MM.1S (cell line): ENCODE measurements around the gene KIDINS220.

Experiments used
- DNase-seq: peaks from one replicate; pipeline ENCODE4 v3.0.0-alpha.2; 2015
- H2AFZ ChIP-seq: fragments of 300-600 bp; sonication (generic); 2 replicates; pipeline ENCODE4 v1.6.0; 2016; ENCODE audit warnings: antibody characterized with exemption, low read length
- H3F3A ChIP-seq: fragments of 300-600 bp; sonication (generic); 2 replicates; pipeline ENCODE4 v1.6.1; 2016; ENCODE audit warnings: mild to moderate bottlenecking, antibody characterized with exemption, low read length, moderate library complexity, mixed read lengths; ENCODE audit not compliant: insufficient read depth
- H3K27ac ChIP-seq: fragments of 300-600 bp; sonication (generic); 2 replicates; pipeline ENCODE4 v1.5.1; 2016; ENCODE audit warnings: mild to moderate bottlenecking, low read length
- H3K27me3 ChIP-seq: fragments of 300-600 bp; sonication (generic); replicated peaks from 2 replicates; pipeline ENCODE4 v1.6.0; 2016; ENCODE audit warnings: low read length; ENCODE audit not compliant: insufficient read depth
- H3K36me3 ChIP-seq: fragments of 300-600 bp; sonication (generic); replicated peaks from 2 replicates; pipeline ENCODE4 v1.6.1; 2016; ENCODE audit warnings: mild to moderate bottlenecking, low read length, mixed read lengths; ENCODE audit not compliant: insufficient read depth
- H3K4me1 ChIP-seq: fragments of 300-600 bp; sonication (generic); 2 replicates; pipeline ENCODE4 v1.6.1; 2016; ENCODE audit warnings: low read length, mixed read lengths
- H3K4me2 ChIP-seq: fragments of 300-600 bp; sonication (generic); 2 replicates; pipeline ENCODE4 v1.6.0; 2016; ENCODE audit warnings: low read depth, low read length
- H3K4me3 ChIP-seq: fragments of 300-600 bp; sonication (generic); 2 replicates; pipeline ENCODE4 v1.5.1; 2016; ENCODE audit warnings: low read length, mixed read lengths
- H3K79me2 ChIP-seq: fragments of 300-600 bp; sonication (generic); 2 replicates; pipeline ENCODE4 v1.6.1; 2016; ENCODE audit warnings: mixed run types, low read length, mixed read lengths
- H3K9ac ChIP-seq: fragments of 300-600 bp; sonication (generic); 2 replicates; pipeline ENCODE4 v1.6.1; 2016; ENCODE audit warnings: low read length, mixed read lengths
- H3K9me2 ChIP-seq: fragments of 300-600 bp; sonication (generic); replicated peaks from 2 replicates; pipeline ENCODE4 v1.6.1; 2016; ENCODE audit warnings: mild to moderate bottlenecking, low read length, mixed read lengths; ENCODE audit not compliant: insufficient read depth
- H3K9me3 ChIP-seq: fragments of 300-600 bp; sonication (generic); replicated peaks from 2 replicates; pipeline ENCODE4 v1.6.1; 2016; ENCODE audit warnings: mild to moderate bottlenecking, low read length, mixed read lengths; ENCODE audit not compliant: insufficient read depth
- H4K20me1 ChIP-seq: fragments of 300-600 bp; sonication (generic); 2 replicates; pipeline ENCODE4 v1.6.1; 2016; ENCODE audit warnings: mild to moderate bottlenecking, low read length, moderate library complexity, mixed read lengths; ENCODE audit not compliant: insufficient read depth
- CTCF ChIP-seq: fragments of 300-600 bp; sonication (generic); IDR thresholded peaks from 2 replicates; pipeline ENCODE4 v1.5.1; 2016; ENCODE audit warnings: antibody characterized with exemption, low read length, mixed read lengths
- EZH2 ChIP-seq: fragments of 300-600 bp; sonication (generic); optimal IDR thresholded peaks from 2 replicates; pipeline ENCODE3; 2017; ENCODE audit warnings: low read depth, mild to moderate bottlenecking, antibody characterized with exemption, low read length, mixed read lengths
- EZH2phosphoT487 ChIP-seq: fragments of 300-600 bp; sonication (generic); IDR thresholded peaks from 2 replicates; pipeline ENCODE4 v1.6.1; 2018; ENCODE audit warnings: antibody characterized with exemption, low read length

KIDINS220 gene

GRCh38 chr2:8877894-8878293 is 40.5 kb upstream of the KIDINS220 start:
- H4K20me1 ChIP-seq: no peaks in the 10 kb centered on the region
- no peaks in the 10 kb centered on the region for H3K9me3 ChIP-seq
- no peaks in the 10 kb centered on the region for H3K4me1 ChIP-seq
- H3K36me3 ChIP-seq: no peaks in the 10 kb centered on the region
- no peak overlapping the region for H3K27ac ChIP-seq
- H3K79me2 ChIP-seq: no peaks in the 10 kb centered on the region
- TF ChIP-seq EZH2 (no peak), EZH2phosphoT487 (no peak), CTCF (no peak)
- H3K9ac ChIP-seq: no peak overlapping the region
- no peaks in the 10 kb centered on the region for H3F3A ChIP-seq
- no peak overlapping the region for H2AFZ ChIP-seq
- no peaks in the 10 kb centered on the region for H3K9me2 ChIP-seq
- H3K4me2 ChIP-seq: no peak overlapping the region
- H3K27me3 ChIP-seq: no peaks in the 10 kb centered on the region
- no peak overlapping the region for H3K4me3 ChIP-seq
- no peak for DNase-seq

- no peak overlapping the region for H2AFZ ChIP-seq
- H3F3A ChIP-seq: no peaks in the 10 kb centered on the region
- H3K9me3 ChIP-seq: no peaks in the 10 kb centered on the region
- no peaks in the 10 kb centered on the region for H3K9me2 ChIP-seq
- no peak overlapping the region for H3K4me2 ChIP-seq
- TF ChIP-seq EZH2: no peak
- no peak for TF ChIP-seq EZH2phosphoT487
- TF ChIP-seq CTCF: no peak
- no peak overlapping the region for H3K27ac ChIP-seq
- no peaks in the 10 kb centered on the region for H4K20me1 ChIP-seq
- DNase-seq: no peak
- H3K27me3 ChIP-seq: no peaks in the 10 kb centered on the region
- H3K36me3 ChIP-seq: no peaks in the 10 kb centered on the region
- H3K4me1 ChIP-seq: no peaks in the 10 kb centered on the region
- no peaks in the 10 kb centered on the region for H3K79me2 ChIP-seq
- no peak overlapping the region for H3K9ac ChIP-seq
- H3K4me3 ChIP-seq: no peak overlapping the region
Observed at GRCh38 chr2:8877332-8877731, 39.9 kb upstream of the KIDINS220 start.

GRCh38 chr2:8876628-8877027 is 39.2 kb upstream of the KIDINS220 start:
- TF ChIP-seq CTCF (no peak), EZH2phosphoT487 (no peak), EZH2 (no peak)
- Histone ChIP-seq H4K20me1 (no peaks in the 10 kb centered on the region), H3K27ac (no peak overlapping the region), H3K9me3 (no peaks in the 10 kb centered on the region), H3K79me2 (no peaks in the 10 kb centered on the region), H3K4me2 (no peak overlapping the region), H2AFZ (no peak overlapping the region), H3K4me3 (no peak overlapping the region), H3K9ac (no peak overlapping the region), H3K4me1 (no peaks in the 10 kb centered on the region), H3F3A (no peaks in the 10 kb centered on the region), H3K27me3 (no peaks in the 10 kb centered on the region), H3K9me2 (no peaks in the 10 kb centered on the region), H3K36me3 (no peaks in the 10 kb centered on the region)
- no peak for DNase-seq
